Activated naive CD4-positive, alpha-beta T cell treated with anti-CD3 and anti-CD28 coated beads, Interleukin-2, amount 50 U/mL, for 16 hours (primary cell): ENCODE measurements around the gene PRUNE1.

Experiments used
- DNase-seq: peaks from one replicate; pipeline ENCODE4 v3.0.0-alpha.2; 2020

The PRUNE1 gene

GRCh38 chr1:151008244-151009205 lies at the start of gene PRUNE1:
Gene PRUNE1 (plus strand): TSS chr1:151008449. CDS start chr1:151008633, 184 bp downstream.
- peak; percentile 97 for DNase-seq

GRCh38 chr1:150960646-150961045 lies 47.6 kb upstream of the PRUNE1 start:
- DNase-seq, result no peak

- no peak for DNase-seq
Observed at GRCh38 chr1:150961756-150962155, 46.5 kb upstream of the PRUNE1 start.

- no peak for DNase-seq
Observed at GRCh38 chr1:150963321-150964163, 44.7 kb upstream of the PRUNE1 start.

- no peak for DNase-seq
Observed at GRCh38 chr1:150964164-150964489, 44.1 kb upstream of the PRUNE1 start.

- DNase-seq, result no peak
Observed at GRCh38 chr1:150965605-150966004, 42.6 kb upstream of the PRUNE1 start.

GRCh38 chr1:150966011-150966410 lies 42.2 kb upstream of the PRUNE1 start:
- DNase-seq, result no peak

GRCh38 chr1:150967936-150968335 lies 40.3 kb upstream of the PRUNE1 start:
- DNase-seq, result no peak

GRCh38 chr1:150968491-150968890 lies 39.8 kb upstream of the PRUNE1 start:
- DNase-seq, result no peak

- no peak for DNase-seq
Observed at GRCh38 chr1:150969626-150970025, 38.6 kb upstream of the PRUNE1 start.

GRCh38 chr1:150970808-150971582 lies 37.3 kb upstream of the PRUNE1 start:
- no peak for DNase-seq

- DNase-seq, result peak; percentile 22
Observed at GRCh38 chr1:150971583-150972416, 36.4 kb upstream of the PRUNE1 start.

- no peak for DNase-seq
Observed at GRCh38 chr1:150972417-150972940, 35.8 kb upstream of the PRUNE1 start.

- peak; percentile 24 for DNase-seq
Observed at GRCh38 chr1:150973258-150973835, 34.9 kb upstream of the PRUNE1 start.

GRCh38 chr1:150973836-150974579 lies 34.2 kb upstream of the PRUNE1 start:
- peak; percentile 44 for DNase-seq

- peak; percentile 74 for DNase-seq
Observed at GRCh38 chr1:150974580-150975478, 33.4 kb upstream of the PRUNE1 start, which contains the start of gene CERS2. Gene CERS2 (minus strand): TSS chr1:150974835. CDS start chr1:150969090, 5,745 bp downstream.

- no peak for DNase-seq
Observed at GRCh38 chr1:150976401-150976821, 31.8 kb upstream of the PRUNE1 start.

GRCh38 chr1:150976879-150977694 lies 31.2 kb upstream of the PRUNE1 start:
- DNase-seq, result peak; percentile 64
